ENCODE data around the gene TMEM52B.
A peak's percentile ranks its signal among the peaks of the same experiment; 100 is the strongest.
"Not testable (repeated sequence)": the region's sequence is repeated elsewhere in the genome, so short reads cannot be mapped to it uniquely, and the experiment has no call there.

TMEM52B gene

DNA sequence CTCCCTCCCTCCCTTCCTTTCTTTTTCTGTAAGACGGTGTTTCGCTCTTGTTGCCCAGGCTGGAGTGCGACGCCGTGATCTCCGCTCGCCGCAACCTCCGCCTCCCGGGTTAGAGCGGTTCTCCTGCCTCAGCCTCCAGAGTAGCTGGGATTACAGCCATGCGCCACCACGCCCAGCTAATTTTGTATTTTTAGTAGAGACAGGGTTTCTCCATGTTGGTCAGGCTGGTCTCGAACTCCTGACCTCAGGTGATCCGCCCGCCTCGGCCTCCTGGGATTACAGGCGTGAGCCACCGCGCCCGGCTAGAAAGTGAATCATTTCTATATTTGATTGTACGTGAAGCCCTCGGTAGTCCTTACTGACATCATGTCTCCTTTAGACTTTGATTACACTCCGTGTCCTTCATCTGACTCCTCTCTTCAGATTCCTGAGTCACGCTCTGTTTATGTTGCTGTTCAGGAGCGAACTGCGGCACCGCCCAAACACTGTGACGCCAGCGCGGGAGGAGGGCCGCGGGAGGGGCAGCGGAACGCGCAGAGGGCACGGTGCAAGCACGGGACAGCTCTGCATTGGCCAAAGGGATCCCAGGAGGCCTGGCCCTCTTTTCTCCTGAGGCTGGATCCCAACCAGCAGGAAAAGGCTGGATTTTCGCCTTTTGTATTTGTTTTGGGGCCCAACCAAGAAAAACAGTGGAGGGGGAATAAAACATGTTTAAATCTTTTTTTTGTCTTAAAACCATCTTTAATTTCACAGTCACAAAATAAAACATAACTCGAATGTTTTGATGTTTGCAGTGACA is 33.3 kb downstream of the TMEM52B start:
- DNase-seq: peak; percentile 99

DNA sequence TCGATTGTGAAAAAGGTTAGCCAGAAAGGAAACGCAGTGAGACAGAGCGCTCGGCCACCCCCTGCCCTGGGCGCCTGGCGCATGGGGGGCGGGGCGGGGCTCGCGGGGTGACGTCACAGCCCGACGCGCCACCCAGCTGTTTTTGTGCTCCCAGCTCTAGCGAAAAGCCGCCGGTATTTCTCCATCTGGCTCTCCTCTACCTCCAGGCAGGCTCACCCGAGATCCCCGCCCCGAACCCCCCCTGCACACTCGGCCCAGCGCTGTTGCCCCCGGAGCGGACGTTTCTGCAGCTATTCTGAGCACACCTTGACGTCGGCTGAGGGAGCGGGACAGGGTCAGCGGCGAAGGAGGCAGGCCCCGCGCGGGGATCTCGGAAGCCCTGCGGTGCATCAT is 33.9 kb downstream of the TMEM52B start, which contains the start of gene GABARAPL1:
Gene GABARAPL1 (plus strand): TSS at position 139 of the 393 bp plus-strand sequence. CDS start 253 bp downstream, at position 392.
- peak; percentile 89 for DNase-seq

GRCh38 chr12:10213168-10214135 is 34.6 kb downstream of the TMEM52B start:
- DNase-seq: peak; percentile 91

DNA sequence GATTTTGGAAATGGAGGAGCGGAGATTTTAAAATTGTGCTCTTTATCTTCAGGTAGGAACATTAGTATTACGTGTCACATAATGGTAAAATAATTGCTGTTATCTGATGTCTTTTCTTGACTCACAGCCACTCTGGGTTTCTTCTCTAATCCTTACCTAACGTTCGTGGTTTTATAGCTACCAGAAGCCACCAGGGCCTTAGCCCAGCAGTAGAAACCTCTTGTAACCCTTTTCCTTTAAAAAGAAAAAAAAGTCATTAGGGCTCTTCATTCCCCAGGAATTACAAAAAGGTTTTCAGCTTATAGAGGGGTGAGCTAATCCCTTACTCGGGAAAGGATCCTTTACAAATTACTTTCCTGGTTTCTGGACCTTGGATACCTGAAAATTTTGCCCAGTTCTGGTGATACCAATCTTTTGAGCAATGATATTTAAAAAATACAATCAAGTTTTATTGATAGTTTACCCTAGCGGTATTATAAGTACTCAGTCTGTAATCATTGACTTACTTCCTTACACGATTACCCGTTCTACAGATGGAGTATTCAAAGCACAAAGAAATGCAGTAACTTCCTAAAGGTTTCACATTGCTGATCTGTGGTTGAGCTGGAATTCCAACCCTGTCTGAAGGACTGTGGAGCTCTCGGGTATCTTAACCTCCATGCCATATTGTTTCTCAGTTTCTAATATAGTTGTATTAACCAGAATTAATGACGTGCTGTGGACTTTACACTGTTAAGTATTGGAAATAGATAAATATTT is 35.5 kb downstream of the TMEM52B start:
- peak; percentile 26 for DNase-seq

DNA sequence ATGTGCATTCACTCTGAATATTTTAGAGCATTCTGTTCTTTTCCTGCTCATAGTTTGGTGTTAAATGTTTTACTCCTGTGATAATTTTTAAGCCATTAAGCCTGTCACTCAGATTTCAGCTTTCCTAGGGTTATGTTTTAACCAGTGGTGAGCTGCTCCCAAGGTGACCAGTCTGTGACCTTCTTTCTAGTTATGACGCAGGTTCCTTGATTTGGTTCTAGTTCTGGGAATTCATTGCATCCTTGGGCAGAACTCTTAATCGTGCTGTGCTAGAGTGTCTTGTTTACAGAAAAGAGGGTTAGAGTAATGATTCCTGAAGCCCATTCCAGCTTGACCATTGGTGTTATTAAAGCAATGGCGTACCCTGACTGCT is 36.0 kb downstream of the TMEM52B start:
- peak; percentile 17 for DNase-seq

- no peak for DNase-seq
Measured at GRCh38 chr12:10215436-10215835, 36.6 kb downstream of the TMEM52B start.

DNA sequence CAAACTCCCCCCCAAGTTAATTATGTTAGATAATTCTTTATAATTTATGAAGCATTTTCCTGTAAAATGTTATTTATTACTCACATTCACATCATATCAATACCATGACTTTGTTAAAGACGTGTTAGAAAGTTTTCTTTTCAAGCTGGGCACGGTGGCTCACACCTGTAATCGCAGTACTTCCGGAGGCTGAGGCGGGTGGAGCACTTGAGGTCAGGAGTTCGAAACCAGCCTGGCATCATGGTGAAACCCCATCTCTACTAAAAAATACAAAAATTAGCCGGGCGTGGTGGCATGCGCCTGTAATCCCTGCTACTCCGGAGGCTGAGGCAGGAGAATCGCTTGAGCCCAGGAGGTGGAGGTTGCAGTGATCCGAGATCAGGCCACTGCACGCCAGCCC is 37.1 kb downstream of the TMEM52B start:
- not testable (repeated sequence) for DNase-seq

GRCh38 chr12:10218021-10218420 is 39.2 kb downstream of the TMEM52B start:
- peak; percentile 9 for DNase-seq

DNA sequence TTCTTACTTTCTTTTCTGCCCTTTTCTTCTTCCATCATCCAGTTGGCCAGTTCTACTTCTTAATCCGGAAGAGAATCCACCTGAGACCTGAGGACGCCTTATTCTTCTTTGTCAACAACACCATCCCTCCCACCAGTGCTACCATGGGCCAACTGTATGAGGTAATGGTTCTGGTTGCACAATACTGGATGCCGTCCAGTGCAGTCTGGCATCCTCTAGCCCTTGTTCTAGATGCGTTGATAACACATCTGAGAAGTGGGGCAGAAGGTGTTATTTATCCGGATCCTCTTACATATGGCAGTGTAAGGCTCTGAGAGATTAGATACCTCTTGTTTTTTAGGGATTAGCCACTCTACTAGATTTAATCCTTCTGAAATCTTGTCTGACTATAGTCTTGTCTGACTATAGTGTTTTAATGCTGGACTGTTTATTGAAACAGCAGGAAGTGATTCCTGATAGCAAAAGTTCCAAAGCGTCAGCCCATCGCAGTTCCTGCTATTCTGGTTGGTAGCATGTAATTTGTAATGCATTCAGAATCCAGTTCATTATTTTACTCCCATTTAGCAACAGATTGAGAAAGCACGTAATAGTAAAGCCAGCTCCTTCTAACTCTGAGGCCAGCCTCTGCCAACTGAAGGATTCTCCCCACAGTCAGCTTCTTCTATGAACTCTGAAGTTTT is 41.7 kb downstream of the TMEM52B start:
- no peak for DNase-seq

- no peak for DNase-seq
Measured at GRCh38 chr12:10221846-10222245, 43.0 kb downstream of the TMEM52B start.

DNA sequence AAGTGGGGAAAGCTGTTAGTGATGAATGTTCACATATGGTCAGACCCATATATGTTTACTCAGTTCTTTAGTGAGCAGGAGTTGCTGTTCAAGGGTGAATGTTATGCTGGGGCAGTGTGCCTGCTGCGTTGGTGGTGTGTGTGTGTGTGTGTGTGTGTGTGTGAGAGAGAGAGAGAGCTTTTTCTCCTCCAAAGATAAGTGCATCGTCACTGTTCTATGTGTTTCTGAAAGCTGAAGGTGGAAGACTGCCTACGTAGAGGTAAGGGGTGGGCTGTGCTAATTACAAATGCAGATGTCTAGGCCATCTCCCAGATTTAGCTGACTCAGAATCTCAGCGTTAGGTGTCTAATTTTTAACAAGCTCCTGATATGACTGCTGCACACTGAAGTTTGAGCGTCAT is 44.4 kb downstream of the TMEM52B start:
- no peak for DNase-seq

DNA sequence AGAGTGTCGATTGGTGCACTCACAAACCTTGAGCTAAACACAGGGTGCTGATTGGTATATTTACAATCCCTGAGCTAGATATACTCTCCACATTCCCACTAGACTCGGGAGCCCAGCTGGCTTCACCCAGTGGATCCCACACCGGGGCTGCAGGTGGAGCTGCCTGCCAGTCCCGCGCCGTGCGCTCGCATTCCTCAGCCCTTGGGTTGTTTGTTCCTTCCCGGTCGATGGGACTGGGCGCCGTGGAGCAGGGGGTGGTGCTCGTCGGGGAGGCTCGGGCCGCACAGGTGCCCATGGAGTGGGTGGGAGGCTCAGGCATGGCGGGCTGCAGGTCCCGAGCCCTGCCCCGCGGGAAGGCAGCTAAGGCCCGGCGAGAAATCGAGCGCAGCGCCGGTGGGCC is 46.6 kb downstream of the TMEM52B start:
- not testable (repeated sequence) for DNase-seq

DNA sequence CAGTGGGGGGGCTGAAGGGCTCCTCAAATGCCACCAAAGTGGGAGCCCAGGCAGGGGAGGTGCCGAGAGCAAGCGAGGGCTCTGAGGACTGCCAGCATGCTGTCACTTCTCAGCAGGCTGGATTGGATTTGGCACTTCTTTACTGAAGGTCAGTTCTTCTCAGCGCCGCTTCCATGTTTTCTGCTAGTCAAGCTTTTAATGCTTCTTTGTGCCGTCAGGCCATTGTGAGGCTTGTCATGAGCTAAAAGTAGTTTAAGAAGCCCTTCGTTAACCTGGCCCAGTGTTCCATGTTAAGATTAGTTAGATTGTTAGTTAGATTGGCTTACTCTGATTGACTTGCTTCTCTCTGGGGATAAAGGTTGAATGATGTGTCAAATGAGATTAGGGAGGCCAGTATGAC is 47.3 kb downstream of the TMEM52B start:
- DNase-seq: no peak

- DNase-seq: no peak
Measured at GRCh38 chr12:10226731-10227130, 47.9 kb downstream of the TMEM52B start.

GRCh38 chr12:10227648-10228047 is 48.8 kb downstream of the TMEM52B start:
- no peak for DNase-seq

DNA sequence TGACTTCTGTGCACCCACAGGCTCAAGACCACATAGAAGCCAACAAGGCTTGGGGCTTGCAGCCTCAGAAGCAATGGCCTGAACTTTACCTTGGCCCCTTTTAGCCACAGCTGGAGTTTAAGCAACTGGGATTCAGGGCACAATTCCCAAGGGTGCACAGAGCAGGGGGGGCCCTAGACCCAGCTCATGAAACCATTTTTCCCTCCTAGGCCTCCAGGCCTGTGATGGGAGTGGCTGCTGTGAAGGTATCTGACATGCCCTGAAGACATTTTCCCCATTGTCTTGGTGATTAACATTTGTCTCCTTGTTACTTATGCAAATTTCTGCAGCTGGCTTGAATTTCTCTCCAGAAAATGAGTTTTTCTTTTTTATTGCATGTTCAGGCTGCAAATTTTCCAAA is 55.7 kb downstream of the TMEM52B start:
- DNase-seq: no peak

DNA sequence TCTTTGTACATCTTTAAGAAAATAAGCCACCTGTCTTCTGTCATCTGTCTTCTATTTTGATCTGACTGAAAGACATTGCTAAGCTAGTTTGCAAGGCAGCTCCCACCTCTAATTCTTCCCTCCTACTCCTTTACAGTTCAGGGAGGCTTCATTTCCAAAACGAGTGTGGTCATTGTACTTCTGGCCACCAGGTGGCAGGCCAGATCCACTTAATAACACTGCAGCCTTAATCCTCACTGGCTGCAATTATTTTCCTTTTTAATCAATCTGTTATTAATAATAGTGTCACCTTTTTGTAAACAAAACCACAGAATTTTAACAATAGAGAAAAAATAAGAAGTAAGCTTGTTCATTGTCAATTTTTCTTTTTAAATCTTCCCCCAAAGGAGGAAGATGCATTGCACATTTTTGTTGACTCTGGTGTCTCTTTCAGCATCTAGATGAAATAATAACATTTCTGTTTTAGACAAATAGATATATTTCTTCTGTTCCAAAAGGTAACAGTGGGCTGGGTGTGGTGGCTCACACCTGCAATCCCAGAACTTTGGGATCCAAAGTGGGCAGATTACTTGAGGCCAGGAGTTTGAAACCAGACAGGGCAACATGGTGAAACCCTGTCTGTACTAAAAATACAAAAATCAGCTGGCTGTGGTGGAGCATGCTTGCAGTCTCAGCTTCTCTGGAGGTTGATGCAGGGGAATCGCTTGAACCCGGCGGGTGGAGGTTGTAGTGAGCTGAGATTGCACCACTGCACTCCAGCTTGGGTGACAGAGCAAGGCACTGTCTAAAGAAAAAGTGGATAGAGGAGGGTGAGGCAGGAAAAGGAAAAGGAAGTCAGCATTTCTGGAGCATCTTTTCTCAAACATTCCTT is 57.2 kb downstream of the TMEM52B start:
- peak; percentile 63 for DNase-seq

DNA sequence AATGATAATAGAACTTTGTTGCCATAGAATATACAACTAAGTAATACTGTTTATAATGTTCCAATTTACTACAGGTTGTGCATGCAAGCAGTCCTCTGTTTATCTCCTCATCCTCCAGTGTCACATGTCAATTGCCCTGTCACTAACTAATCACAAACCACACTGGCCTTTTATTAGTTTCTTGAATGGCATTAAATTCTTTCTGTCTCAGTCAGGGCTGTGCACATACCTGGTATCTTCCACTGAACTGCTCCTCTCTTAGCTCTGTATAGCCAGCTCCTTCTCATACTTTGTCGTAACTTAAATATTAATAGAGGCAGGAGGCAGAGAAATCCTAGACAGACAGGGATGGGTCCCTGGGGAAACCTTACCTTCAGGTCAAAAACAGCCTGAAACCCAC is 57.9 kb downstream of the TMEM52B start:
- DNase-seq: no peak

DNA sequence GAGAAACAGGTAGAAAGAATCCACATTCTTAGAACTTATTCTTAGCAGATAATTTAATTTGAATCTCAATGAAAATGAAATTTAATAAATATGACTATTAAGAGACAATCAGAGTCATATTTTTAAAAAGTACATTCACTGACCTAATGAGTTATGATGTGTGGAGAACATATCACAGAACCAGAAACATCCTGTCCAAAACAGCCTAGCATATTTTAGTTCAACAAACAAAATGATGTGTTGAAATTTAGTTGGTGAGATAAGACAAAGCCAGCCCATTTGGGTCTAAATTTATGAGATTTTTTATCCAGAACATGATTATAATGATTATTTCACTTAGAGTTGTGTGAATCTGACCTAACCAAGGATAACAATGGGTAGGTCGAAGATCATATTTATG is 59.7 kb downstream of the TMEM52B start:
- DNase-seq: no peak

- no peak for DNase-seq
Measured at GRCh38 chr12:10241290-10241689, 62.5 kb downstream of the TMEM52B start.
